ENCODE measurements around the gene RPS17.
"Not testable (repeated sequence)": the region's sequence is repeated elsewhere in the genome, so short reads cannot be mapped to it uniquely, and the experiment has no call there.

- not testable (repeated sequence) for TF ChIP-seq POLR2A, CTCF (IDR thresholded peaks at IDR 0.05)
These were observed 5.1 kb downstream of the RPS17 start for GRCh38 chr15:82535151-82535550.

Measured in lower leg skin (tissue), 3 donors.